Activated T-cell treated with anti-CD3 and anti-CD28 coated beads for 24 hours (primary cell): ENCODE results near the gene GRIA4.

Source experiments
- DNase-seq: peaks from one replicate; pipeline ENCODE4 v3.0.0-alpha.2; 2020; ENCODE audit warnings: low read depth

Gene GRIA4

DNA sequence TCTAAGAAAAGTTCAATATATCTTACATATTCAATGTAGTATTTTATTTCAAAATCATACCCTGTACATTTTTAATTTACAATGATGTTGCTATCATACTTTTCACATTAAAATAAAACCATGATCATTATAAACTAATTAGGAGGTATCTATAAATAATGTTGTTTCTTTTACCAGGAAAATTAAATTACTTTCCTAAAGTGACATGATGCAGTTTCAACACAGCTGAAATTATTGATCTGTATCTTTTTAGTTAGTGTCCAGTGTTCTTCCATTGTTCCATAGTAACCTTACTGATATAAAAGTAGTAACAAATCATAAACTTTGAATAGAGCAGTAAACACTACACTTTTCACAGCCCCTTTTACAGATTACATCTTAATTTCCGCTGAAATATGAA lies 29.7 kb downstream of the GRIA4 start:
- no peak for DNase-seq

GRCh38 chr11:105641433-105641832 lies 31.6 kb downstream of the GRIA4 start:
- DNase-seq = no peak

DNA sequence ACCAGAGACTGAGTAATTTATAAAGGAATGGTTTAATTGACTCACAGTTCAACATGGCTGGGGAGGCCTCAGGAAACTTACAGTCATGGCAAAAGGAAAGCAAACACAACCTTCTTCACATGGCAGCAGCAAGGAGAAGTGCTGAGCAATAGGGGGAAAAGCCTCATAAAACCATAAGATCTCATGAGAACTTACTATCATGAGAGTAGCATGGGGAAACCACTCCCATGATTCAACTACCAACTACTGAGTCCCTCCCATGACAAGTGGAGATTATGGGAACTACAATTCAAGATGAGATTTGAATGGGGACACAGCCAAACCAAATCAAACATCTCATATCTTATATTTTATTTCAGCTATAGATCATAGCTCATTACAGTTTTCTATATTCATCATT lies 33.0 kb downstream of the GRIA4 start:
- no peak for DNase-seq

DNA sequence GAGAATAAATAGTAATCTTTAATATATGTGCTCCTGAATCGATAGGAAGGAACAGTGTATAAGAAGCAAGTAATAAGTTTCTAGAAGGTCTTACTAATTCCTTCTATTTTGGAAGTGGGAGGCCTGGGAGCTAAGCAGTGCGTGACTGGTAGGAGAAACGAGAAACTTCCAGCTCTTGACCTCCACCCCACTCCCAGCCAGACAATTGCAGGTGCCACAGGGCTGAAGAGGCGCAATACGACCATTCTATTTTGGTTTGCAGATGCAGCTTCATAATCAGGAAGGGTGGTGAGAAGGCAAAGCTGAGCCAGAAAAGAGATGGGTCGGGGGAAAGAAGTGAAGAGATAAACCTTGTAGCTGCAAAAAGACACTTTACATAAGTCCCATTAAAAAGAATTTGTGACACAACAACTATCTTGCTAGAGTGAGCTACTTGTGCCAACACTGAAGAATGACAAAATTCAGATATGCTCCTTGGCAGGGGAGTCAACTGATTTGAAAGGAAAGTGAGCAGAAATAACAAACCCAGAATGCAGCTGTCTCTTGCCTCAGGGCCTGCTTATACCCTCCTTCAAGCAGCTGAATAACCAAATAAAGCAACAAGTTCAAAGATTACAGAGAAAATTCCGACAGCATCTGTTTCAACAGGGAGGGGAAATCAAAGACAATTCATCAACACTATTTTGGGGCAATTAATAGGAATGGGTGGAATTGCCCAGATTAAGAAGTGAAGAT lies 35.1 kb downstream of the GRIA4 start:
- no peak for DNase-seq

- no peak for DNase-seq
Observed at GRCh38 chr11:105647780-105648179, 37.9 kb downstream of the GRIA4 start.

- no peak for DNase-seq
Observed at GRCh38 chr11:105648762-105649161, 38.9 kb downstream of the GRIA4 start.

- no peak for DNase-seq
Observed at GRCh38 chr11:105665281-105665680, 55.4 kb downstream of the GRIA4 start.

- no peak for DNase-seq
Observed at GRCh38 chr11:105667441-105667840, 57.6 kb downstream of the GRIA4 start.

DNA sequence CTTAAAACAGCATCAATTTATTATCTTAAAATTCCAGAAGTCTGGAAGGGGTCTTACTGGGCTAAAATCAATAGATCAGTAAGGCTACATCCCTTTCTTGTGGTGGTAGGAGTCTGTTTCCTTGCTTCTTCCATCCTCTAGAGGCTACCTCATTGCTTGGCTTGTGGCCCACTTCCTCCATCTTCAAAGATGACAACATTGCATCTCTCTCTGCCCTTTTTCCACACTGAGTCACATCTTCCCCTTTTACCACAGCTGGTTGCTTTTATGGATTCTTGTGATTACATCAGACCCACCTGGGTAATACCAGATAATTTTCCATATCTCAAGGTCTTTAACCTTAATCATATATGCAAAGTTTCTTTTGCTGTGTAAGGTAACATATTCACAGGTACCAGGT lies 60.9 kb downstream of the GRIA4 start:
- no peak for DNase-seq

DNA sequence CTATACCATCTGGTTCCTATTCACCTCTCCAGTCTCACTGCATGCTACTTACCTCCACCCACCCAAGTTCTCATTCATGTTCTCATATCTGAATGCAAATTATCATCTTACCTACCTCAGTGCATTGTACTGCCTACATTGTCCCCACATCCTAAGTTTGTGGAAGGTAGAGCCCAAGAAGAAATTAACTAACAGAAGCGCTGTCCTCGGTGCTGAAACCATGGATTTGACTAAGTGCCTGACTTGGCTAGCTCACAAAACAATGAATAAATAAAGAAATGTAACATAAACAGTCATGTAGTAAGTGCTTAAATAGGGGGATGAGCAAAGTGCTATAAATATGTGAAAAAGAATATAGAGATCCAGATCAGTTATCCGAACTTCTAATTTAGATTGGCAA lies 63.2 kb downstream of the GRIA4 start:
- DNase-seq = no peak

DNA sequence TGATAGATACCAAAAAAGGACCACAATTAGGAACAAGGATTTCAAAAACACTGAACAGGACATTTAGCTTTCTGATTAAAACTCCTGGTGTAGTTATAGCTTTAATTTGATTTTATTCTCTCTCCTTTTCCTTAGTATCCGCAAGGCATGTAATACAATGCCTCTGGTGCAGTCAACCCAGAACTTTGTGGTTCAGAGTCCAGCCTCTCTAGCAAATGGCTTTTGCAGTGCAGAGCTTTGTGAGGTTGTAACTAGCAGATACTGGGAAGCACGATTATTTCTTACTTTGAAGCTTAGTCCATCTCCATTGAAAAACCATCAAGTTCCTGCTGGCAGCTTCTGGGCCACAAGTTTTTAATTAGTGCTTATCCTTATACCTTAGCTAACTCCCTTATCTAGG lies 79.8 kb downstream of the GRIA4 start:
- no peak for DNase-seq

- no peak for DNase-seq
Observed at GRCh38 chr11:105690467-105690866, 80.6 kb downstream of the GRIA4 start.

- no peak for DNase-seq
Observed at GRCh38 chr11:105693075-105693759, 83.3 kb downstream of the GRIA4 start.

- DNase-seq = no peak
Observed at GRCh38 chr11:105696000-105696399, 86.1 kb downstream of the GRIA4 start.

GRCh38 chr11:105697291-105697690 lies 87.4 kb downstream of the GRIA4 start:
- DNase-seq = no peak

DNA sequence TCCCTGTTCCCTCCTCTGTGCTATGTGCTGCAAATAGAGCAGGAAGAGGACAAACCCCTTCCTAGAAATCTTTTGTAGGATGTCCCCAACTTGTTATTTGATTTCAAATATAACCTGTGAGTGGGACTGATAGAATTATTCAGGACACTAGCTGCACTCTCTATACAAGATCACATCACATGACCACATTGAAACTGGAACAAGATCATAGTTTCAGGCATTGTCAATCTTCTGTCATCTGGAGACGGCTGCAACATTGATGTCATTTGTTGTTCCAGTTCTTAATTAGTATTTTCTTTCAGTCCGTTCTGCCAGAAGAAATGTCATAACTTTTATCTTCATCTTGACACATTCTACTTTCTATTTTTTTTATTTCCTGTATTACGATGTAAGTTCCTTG lies 89.3 kb downstream of the GRIA4 start:
- DNase-seq = no peak

DNA sequence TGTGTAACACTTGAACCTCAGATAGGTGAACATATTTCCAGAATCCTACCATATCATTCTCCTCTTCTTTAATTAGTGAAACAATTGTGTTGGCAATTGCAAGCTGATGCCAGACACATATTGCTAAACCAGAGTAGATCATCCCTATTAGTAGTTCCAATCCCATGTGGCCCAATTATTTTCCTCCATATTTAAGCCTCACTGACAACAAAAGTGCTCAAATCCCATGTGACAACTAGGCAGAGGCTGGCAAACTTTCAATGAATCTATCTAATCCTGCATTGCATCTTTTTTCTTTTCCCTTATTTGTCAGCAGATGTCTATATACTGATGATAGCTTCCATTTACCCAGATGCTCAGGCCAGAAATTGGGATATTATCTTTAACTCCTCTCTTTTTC lies 90.4 kb downstream of the GRIA4 start:
- DNase-seq = no peak

DNA sequence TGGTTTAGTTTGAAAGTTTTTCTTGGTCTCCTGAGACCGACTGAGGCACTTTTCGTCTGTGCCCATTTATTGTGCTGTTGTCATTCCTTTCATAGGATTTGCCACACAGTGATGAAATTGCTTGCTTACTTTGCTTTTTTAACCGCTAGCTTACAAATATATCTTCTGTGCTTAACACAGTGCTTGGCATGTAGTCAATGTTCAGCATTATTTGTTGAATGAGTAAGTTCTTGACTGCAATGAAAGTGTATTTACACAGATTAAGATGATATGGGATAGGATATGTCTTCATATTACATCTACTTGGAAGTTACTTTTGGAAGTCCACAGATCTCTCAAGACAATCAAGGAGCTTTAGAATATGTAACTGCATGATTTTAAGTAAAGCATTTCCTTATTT lies 91.2 kb downstream of the GRIA4 start:
- no peak for DNase-seq

- DNase-seq = no peak
Observed at GRCh38 chr11:105705786-105706530, 96.1 kb downstream of the GRIA4 start.

GRCh38 chr11:105713106-105713505 lies 103.2 kb downstream of the GRIA4 start:
- DNase-seq = no peak

DNA sequence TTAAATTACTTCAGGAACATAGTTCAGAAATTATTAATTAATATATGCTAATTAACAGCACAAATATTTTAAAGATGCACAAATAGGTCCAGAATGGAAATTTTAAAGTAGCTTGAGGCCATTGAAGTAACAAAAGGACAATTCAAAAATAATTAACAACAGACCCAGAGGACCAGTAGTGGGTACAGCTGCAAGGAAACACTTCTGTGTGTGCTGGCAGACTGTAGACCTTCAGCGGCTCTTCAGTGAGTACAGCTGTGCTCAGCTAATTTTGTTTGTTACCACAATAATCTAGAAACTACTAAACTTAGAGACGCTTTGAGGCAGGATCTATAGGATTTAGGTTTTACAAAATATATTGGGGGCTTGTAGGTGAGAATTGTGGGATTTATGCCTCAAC lies 103.8 kb downstream of the GRIA4 start:
- no peak for DNase-seq

GRCh38 chr11:105718641-105719040 lies 108.8 kb downstream of the GRIA4 start:
- no peak for DNase-seq
